Fibroblast of skin of left biceps (primary cell): Measurements from ENCODE around the gene TSKU.

Experiments used
- DNase-seq, 2 experiments: peaks; one replicate each; pipeline ENCODE4 v3.0.0-alpha.2; 2013; ENCODE audit warnings: low read depth in 2 of 2

The TSKU gene

DNA sequence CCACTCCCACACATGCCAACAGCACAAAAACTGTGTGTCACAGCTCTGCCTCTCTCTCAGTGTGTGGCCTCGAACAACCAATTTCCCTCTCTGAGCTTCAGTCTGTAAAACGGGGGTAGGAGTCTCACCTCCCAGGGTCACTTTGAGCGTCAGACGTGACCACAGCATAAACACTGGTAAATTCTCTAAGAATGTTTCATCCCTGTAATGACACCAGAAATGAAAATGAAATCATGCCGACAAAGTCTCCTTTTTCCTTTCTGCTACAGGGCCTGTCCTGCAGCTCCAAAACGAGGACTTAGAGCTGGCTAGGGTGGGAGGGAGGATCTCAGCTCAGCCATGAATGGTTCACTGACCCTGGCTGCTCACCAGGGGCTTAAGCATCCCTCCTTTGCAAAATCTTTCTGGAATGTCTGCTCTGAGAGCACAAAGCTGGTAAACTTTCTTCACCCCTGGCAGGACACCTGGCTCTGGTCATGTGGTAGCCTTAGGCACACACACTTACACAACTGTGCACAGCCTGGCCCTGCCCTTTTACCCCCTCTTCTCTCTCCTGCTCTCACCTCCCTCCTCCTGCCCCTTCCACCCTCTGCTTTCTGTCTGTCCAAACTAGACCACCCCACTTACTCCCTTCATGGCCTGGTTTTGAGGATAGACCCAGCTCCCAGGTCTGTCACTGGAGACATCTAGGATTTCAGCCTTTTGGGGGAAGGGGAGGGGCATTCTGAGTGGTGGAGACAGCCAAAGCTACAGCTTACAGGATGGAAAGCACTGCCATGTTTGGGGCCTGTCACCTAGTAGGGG lies 12.3 kb upstream of the TSKU start:
- DNase-seq = peak; percentile 81 to 84

GRCh38 chr11:76771446-76772099 lies 11.6 kb upstream of the TSKU start:
- DNase-seq = no peak

DNA sequence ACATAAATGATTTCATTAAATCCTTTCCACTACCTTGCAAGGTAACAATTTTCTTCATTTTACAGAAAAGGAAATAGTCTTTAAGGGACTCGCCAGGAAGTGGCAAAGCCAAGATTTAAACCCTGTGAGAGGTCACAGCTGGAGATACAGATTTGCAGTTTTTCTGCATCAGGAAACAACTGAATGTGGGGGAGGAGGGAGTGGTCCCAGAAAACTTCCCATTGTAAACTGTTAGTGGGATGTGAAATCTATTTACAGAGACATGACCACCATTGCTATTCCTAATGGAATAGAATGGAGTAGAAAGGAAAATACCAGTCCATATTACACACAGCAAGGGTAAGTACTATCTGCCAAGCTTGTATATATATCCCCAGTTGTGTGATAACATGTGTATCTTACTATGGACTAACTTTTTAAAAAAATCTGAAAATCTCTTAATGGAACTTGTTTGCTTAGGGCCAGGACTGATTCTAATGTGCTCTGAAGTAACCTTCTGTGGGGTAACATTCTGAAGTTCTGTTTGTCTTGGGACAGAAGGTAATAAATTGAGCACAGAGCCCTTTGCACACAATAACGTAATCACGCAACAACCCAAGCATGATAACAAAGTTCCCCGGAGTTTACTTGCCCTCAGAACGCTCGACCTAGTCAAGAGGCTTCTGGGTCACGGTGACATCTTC lies 10.9 kb upstream of the TSKU start:
- DNase-seq = no peak

DNA sequence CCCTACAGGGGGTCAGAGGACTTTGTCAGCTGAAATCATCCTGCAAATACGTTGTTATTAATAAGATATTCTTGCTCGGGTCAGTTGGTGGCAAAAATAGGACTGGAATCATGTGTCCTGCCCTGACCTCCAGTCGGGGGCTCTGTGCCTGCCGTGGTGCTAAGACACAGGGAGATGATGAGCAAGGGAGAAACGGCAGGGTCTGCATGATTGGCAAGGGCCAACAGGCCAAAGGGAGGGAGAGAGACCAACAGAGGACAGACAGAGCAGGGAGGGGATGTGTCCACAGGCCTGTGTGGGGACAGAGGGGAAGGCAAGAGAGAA lies 10.4 kb upstream of the TSKU start:
- no peak for DNase-seq

GRCh38 chr11:76773921-76774361 lies 9.2 kb upstream of the TSKU start:
- DNase-seq = no peak

- no peak for DNase-seq
Measured at GRCh38 chr11:76776472-76776871, 6.7 kb upstream of the TSKU start.

DNA sequence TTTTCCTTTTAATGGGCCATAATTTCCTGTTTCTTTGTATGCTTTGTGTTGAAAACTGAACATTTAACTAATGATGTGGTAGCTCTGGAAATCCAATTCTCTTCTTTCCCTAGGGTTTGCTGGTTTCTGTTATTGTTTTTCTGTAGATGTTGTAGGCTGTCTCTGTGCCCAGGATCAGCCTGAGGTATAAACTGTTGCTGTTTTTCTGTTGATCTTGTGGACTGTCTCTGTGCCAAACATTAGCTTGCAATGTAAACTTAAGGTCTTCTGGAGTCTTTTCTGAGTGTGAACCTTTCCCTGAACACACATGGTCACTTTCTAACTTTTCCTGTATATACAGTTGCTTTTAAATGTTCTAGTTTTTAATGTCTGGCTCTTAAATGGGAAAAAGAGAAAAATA lies 5.9 kb upstream of the TSKU start:
- no peak for DNase-seq

DNA sequence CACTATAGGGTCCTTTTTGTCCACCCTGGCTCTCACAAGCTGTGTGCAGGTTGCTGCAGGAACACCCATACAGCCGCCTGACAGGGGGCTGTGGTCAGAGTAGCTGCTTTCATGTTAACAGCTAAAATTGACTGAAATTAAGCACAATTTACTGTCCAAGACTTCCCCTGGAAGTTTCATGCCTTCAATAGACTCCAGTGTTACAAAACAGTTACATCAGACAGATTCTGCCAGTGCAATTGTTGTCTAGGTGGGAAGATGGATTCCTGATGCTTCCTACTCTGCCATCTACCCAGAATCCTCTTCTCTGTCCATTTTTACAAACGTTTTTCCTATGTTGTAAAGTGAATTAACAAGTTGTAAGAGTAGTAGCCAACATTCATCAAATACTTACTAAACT lies 5.3 kb upstream of the TSKU start:
- DNase-seq = no peak

- DNase-seq = no peak
Measured at GRCh38 chr11:76778874-76779273, 4.3 kb upstream of the TSKU start.

DNA sequence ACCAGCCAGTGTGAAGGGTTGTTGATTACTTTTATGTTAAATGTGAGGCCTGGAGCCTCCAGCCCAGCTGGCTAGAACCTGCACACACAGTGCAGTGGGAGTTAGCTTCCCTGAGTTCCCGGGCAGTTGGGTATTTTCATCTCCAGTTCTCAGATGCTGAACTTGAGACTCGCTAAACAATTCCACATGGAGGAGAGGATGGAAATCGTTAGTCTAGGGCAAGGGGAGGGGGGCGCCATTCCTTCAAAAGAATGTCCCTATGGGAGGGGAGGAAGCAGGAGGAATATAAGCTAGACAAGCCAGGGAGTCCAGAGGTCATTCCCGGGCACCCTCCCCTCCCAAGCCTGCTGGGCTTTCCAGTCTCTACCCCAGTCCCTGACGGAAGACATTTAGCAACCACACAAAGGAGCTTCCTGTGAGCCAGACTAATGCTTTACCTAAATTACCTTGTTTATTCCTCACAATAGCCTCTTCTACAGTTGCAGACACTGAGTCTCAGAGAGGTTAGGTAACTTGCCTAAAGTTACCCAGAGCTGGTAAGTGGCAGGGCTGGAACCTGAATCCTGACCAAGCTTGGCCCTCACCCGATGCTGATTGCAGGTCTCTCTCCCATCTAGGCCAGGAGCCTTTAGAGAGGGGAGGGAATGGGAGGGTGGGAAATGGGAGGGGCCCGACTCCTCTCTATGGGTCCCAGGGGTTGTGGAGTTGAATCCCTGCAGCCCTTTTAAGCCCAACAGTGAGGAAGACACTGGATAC lies 1.9 kb upstream of the TSKU start:
- DNase-seq = peak; percentile 59 to 61

DNA sequence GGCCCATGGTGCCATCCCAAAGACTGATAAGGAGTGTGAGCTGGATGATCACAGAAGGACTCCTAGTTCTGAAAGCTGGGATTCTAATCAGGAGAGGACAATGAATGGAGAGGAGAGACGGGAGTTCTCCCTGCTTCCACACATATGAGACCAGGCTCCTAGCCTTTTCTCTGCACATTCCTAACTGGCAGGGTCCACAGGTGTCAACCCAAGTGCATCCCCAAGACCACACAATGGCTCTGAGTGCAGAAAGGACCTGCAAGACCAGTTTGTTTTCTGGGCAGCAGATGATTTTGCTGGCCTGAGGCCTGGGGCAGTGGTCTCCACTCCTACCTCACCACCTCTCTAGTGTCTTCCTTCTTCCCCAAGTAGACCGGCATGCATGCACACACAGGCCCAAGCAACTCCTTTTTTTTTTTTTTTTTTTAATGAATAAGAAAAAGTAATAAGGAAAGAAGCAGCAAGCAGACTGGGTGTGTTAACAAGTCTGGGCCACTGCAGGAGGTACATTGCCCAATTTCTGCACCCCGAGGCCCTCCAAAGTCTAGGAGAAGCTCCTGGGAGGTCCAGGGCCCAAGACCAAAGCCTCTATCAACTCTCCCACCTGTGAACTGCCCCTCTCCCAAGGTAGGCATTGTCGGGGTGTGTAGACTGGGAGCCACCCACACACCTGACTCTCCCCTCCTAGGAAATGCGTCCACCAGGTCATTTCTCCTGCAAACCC lies 1.2 kb upstream of the TSKU start:
- DNase-seq = no peak

- peak; percentile 96 for DNase-seq
Measured at GRCh38 chr11:76782531-76783293, 444 bp upstream of the TSKU start.

GRCh38 chr11:76783896-76784813 lies 999 bp downstream of the TSKU start:
- DNase-seq = no peak

DNA sequence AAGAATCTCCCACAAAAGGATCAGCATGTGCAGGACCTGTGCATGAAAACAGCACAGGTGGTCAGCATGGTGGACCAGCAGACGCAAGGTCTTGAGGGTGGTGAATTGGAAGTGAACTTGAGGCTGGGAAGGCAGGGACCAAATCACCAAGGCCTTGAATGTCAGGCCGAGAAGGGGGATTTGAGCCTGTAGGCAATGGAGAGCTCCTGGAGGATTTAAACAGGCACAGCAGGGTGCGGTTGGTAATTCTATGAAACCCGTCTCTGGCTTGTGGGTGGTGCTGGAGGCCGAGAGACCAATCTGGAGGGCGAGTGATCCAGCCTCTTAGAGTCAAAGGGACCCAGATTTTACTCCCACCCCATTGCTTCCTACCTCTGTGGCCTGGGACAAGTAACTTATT lies 2.4 kb downstream of the TSKU start:
- DNase-seq = no peak

DNA sequence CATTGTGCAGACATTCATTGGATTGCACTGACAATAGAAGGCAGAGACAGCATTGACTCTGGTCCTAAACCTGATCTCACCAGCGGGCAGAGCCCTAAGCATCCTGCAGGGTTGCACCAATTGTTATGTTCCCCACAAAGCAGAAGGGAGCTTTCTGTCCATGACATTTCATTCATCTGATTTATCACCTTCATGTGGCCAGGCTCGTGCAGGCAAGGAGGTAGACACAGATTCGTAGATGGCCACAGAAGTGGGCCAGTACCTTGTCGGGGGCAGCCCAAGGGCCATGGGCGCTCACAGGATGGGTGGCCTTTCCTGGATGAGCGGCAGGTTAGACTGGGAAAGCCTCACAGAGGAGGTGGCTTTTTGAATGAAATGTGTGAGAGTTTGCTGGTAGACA lies 2.9 kb downstream of the TSKU start:
- no peak for DNase-seq

DNA sequence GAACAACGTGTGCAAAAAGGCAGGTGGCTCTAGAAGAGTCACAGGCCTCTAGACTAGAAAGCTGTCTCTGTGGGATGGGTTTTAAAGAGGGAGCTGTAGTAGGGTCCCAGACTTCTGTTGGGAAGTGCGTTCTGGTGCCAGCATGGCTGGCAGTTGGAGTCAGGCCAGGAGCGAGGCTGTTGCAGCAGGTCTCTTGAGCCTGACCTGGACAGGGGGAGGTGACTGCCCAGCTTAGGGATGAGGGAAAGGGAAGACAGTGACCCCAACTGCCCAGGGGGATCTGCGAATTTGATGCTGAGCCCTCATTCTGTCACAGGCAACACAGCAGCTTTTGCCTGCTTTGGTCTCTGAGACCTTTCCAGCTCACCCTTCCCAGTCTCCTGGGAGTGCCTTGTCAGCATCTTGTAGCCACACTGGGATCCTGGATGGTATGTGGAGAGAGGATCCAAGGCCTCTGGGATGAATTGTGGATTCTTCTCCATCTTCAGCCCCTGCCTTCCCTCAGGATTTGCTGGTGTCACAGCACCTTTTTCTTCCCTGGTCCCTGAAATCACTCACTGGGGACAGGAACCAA lies 3.4 kb downstream of the TSKU start:
- no peak for DNase-seq

DNA sequence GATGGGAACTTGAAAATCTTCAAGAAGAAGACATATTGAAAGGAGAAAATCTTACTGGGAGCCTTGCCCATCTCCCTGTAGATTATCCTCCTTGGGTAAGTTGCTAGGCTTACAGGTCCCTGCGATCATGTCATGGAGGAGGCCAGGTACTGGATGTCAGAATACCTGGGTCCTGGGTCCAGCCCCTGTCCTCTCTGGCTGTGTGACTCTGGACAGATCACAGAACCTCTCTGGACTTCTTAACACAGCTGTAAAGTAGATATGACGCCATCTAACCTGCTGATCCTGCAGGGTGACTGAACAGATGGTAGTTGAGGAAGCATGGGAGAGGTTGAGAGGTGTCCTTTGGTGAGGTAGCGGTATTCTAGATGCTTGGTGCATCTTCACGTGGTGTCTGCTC lies 4.1 kb downstream of the TSKU start:
- no peak for DNase-seq

- DNase-seq = no peak
Measured at GRCh38 chr11:76787911-76788596, 4.9 kb downstream of the TSKU start.
